NCI-H748 (cell line): ENCODE measurements around the gene CDH15.

Source experiments
- DNase-seq: peaks from one replicate; lab custom pipeline; 2025; ENCODE audit not compliant: unreplicated experiment; lab: John Stamatoyannopoulos, UW

CDH15 gene

GRCh38 chr16:89171216-89172170 lies at the start of gene CDH15:
Gene CDH15 (plus strand): TSS chr16:89171748. CDS start chr16:89171832, 84 bp downstream.
- DNase-seq: peak; percentile 92

GRCh38 chr16:89122322-89122851 lies 49.2 kb upstream of the CDH15 start:
- DNase-seq: peak; percentile 81

- DNase-seq: peak; percentile 48
Observed at GRCh38 chr16:89123001-89123830, 48.3 kb upstream of the CDH15 start.

- no peak for DNase-seq
Observed at GRCh38 chr16:89123831-89124100, 47.8 kb upstream of the CDH15 start.

- DNase-seq: no peak
Observed at GRCh38 chr16:89129378-89129777, 42.2 kb upstream of the CDH15 start.

- DNase-seq: no peak
Observed at GRCh38 chr16:89130448-89130847, 41.1 kb upstream of the CDH15 start.

GRCh38 chr16:89131783-89132182 lies 39.8 kb upstream of the CDH15 start:
- DNase-seq: no peak

- no peak for DNase-seq
Observed at GRCh38 chr16:89132194-89133005, 39.1 kb upstream of the CDH15 start.

- DNase-seq: no peak
Observed at GRCh38 chr16:89133457-89134127, 38.0 kb upstream of the CDH15 start.

- DNase-seq: no peak
Observed at GRCh38 chr16:89134269-89134668, 37.3 kb upstream of the CDH15 start.

- no peak for DNase-seq
Observed at GRCh38 chr16:89135166-89135565, 36.4 kb upstream of the CDH15 start.

GRCh38 chr16:89135971-89136765 lies 35.4 kb upstream of the CDH15 start:
- DNase-seq: peak; percentile 30

GRCh38 chr16:89136931-89137330 lies 34.6 kb upstream of the CDH15 start:
- no peak for DNase-seq

- no peak for DNase-seq
Observed at GRCh38 chr16:89137666-89138512, 33.7 kb upstream of the CDH15 start.

GRCh38 chr16:89138513-89138795 lies 33.1 kb upstream of the CDH15 start:
- DNase-seq: no peak

GRCh38 chr16:89138843-89139520 lies 32.6 kb upstream of the CDH15 start:
- no peak for DNase-seq

- peak; percentile 10 for DNase-seq
Observed at GRCh38 chr16:89139907-89140361, 31.6 kb upstream of the CDH15 start.

- no peak for DNase-seq
Observed at GRCh38 chr16:89140401-89140800, 31.1 kb upstream of the CDH15 start.
